Measurements from ENCODE around the gene GRB2. TPM values are rescaled to one million over a fixed set of nuclear protein-coding genes. Genes with fewer than 3 reads are reported as not detected.

The GRB2 gene
- polyA plus RNA-seq, 2 of the 4 experiments (the other 2 are of a cell fraction): 91.4 to 91.9 TPM

DNA sequence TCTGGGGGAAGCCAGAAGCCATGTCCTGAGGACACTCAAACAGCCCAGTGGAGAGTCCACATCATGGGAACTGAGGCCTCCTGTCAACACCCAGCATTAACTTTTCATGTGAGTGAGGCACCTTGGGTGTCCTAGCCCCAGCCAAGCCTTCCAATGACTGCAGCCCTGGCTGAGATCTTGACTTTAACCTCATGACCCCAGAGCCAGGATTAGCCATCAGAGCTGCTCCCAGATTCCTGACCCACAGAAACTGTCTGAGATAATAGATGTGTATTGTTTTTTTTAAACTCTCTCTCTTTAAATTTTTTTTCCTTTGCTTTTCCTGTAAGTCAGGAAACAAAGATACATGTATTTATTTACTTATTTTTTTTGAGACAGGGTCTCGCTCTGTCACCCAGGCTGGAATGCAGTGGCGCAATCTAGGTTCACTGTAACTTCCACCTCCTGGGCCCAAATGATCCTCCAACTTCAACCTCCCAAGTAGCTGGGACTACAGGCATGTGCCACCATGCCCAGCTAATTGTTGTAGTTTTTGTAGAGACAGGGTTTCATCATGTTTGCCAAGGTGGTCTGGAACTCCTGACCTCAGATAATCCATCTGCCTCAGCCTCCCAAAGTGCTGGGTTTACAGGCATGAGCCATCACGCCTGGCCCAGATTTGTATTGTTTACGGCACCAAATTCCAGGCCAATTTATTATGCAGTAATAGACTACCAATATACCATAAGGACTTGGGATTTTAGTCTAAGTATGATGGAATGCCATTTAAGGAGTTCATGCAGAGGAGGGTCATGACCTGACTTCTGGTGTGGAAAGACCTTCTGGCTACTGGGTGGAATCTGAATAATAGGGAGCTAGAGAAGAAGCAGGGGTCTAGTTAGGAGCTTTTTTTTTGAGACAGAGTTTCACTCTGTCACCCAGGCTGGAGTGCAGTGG is 37.0 kb upstream of the GRB2 start:
- Histone ChIP-seq H3K27ac (peak overlapping the region in 1 of 2 experiments; percentile 36; a peak in 3 of 6 replicates), H3K4me2 (peak overlapping the region; percentile 8; the same call in 2 of the 3 replicates), H3K9me3 (no peaks in the 10 kb centered on the region), H3K4me3 (no peak overlapping the region), H3K4me1 (peaks cover 11% of the 10 kb centered on the region)
- DNase-seq (ENCODE audit: low read depth in 1 of 2, low spot score in 1 of 2): peak in 1 of 2 experiments; percentile 66
- FAIRE-seq: no peak
- TF ChIP-seq EP300 (IDR thresholded peaks at IDR 0.05): peak in 1 of 2 experiments; percentile 30; a peak in 1 of 5 replicates
- peak; percentile 36 to 69; a peak in 3 of 4 replicates for TF ChIP-seq CEBPB (IDR thresholded peaks at IDR 0.05)
- TF ChIP-seq HEYL (CRISPR knock-in tag; IDR thresholded peaks at IDR 0.05): no peak
- no peak for TF ChIP-seq CBX8 (IDR thresholded peaks at IDR 0.05)
- no peak for TF ChIP-seq JUN (IDR thresholded peaks at IDR 0.05)
- no peak for TF ChIP-seq GATA3 (IDR thresholded peaks at IDR 0.05; ENCODE audit: borderline replicate concordance)
- TF ChIP-seq CHD4 (IDR thresholded peaks at IDR 0.05; ENCODE audit: borderline replicate concordance): no peak
- TF ChIP-seq KDM5A (IDR thresholded peaks at IDR 0.05): no peak
- no peak for TF ChIP-seq CBX2 (IDR thresholded peaks at IDR 0.05; ENCODE audit: borderline replicate concordance, low read depth)
- POLR2A ChIA-PET: interaction anchor here (0.7 to 1.1 kb wide), 2 partner anchors 12 to 178 kb away, joined by 3 to 6 read pairs; no protein-coding TSS in a partner anchor
- CTCF ChIA-PET: interaction anchor here (0.8 to 3.8 kb wide), 9 partner anchors 9 to 74 kb away, joined by 3 to 19 read pairs (median 4); partner anchors contain the start of genes TMEM94 and TSEN54
- 66% methylated on average over 4 of the region's 4 CpGs for WGBS (ENCODE audit: missing lambda C conversion rate)
- ATAC-seq: peak; percentile 55 to 67

DNA sequence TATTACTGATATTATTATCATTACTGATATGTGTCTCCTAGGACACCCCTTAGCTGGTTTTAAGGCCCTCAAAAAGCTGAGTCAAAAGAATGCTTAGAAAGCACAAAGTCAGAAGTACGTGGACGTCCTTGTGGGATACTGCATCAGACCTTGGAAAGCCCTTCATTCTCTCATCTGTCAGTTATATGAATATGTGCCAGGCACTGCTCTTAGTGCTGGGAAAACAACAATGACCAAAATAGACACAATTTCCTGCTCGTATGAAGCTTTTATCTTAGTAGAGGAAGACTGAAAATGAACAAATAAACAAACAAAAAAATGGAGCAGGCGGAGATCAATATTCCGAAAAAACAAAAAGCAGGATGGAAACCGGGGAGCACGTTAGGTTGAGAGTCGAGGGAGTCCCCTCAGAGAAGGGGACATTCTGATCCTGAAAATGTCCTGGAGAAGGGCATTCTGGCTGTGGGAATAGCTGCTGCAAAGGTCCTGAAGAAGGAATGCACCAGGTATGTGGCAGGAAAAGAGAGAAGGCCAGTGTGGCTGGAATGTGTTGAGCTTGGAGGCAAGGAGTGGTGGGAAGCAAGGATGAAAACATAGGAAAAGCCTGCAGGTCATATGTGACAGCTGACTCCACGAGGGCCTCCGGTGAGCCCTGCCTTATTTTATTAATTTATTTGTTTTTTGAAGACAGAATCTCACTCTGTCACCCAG is 35.4 kb upstream of the GRB2 start:
- H3K27ac ChIP-seq: no peak overlapping the region
- TF ChIP-seq, protein P1, sequence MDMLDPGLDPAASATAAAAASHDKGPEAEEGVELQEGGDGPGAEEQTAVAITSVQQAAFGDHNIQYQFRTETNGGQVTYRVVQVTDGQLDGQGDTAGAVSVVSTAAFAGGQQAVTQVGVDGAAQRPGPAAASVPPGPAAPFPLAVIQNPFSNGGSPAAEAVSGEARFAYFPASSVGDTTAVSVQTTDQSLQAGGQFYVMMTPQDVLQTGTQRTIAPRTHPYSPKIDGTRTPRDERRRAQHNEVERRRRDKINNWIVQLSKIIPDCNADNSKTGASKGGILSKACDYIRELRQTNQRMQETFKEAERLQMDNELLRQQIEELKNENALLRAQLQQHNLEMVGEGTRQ (IDR thresholded peaks at IDR 0.05): no peak
- TF ChIP-seq ZSCAN20 (CRISPR knock-in tag; IDR thresholded peaks at IDR 0.05): no peak
- TF ChIP-seq BHLHE40 (IDR thresholded peaks at IDR 0.05; ENCODE audit: low read depth, low read length): no peak
- TF ChIP-seq, protein P2, sequence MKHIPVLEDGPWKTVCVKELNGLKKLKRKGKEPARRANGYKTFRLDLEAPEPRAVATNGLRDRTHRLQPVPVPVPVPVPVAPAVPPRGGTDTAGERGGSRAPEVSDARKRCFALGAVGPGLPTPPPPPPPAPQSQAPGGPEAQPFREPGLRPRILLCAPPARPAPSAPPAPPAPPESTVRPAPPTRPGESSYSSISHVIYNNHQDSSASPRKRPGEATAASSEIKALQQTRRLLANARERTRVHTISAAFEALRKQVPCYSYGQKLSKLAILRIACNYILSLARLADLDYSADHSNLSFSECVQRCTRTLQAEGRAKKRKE (CRISPR knock-in tag; IDR thresholded peaks at IDR 0.05; ENCODE audit: low read depth): no peak
- TF ChIP-seq, protein P3, sequence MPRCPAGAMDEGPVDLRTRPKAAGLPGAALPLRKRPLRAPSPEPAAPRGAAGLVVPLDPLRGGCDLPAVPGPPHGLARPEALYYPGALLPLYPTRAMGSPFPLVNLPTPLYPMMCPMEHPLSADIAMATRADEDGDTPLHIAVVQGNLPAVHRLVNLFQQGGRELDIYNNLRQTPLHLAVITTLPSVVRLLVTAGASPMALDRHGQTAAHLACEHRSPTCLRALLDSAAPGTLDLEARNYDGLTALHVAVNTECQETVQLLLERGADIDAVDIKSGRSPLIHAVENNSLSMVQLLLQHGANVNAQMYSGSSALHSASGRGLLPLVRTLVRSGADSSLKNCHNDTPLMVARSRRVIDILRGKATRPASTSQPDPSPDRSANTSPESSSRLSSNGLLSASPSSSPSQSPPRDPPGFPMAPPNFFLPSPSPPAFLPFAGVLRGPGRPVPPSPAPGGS (IDR thresholded peaks at IDR 0.05): no peak
- no peak for TF ChIP-seq CBX2 (IDR thresholded peaks at IDR 0.05; ENCODE audit: borderline replicate concordance, low read depth)
- TF ChIP-seq, protein P4, sequence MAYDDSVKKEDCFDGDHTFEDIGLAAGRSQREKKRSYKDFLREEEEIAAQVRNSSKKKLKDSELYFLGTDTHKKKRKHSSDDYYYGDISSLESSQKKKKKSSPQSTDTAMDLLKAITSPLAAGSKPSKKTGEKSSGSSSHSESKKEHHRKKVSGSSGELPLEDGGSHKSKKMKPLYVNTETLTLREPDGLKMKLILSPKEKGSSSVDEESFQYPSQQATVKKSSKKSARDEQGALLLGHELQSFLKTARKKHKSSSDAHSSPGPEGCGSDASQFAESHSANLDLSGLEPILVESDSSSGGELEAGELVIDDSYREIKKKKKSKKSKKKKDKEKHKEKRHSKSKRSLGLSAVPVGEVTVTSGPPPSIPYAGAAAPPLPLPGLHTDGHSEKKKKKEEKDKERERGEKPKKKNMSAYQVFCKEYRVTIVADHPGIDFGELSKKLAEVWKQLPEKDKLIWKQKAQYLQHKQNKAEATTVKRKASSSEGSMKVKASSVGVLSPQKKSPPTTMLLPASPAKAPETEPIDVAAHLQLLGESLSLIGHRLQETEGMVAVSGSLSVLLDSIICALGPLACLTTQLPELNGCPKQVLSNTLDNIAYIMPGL (CRISPR knock-in tag; IDR thresholded peaks at IDR 0.05; ENCODE audit: borderline replicate concordance): no peak
- TF ChIP-seq MAZ (IDR thresholded peaks at IDR 0.05; ENCODE audit: borderline replicate concordance, low read depth, low read length): no peak
- no peak for TF ChIP-seq ESRRA (IDR thresholded peaks at IDR 0.05; ENCODE audit: borderline replicate concordance, low read length)
- TF ChIP-seq, protein P5, sequence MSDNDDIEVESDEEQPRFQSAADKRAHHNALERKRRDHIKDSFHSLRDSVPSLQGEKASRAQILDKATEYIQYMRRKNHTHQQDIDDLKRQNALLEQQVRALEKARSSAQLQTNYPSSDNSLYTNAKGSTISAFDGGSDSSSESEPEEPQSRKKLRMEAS (IDR thresholded peaks at IDR 0.05): no peak
- no peak for TF ChIP-seq ZFP36 (IDR thresholded peaks at IDR 0.05; ENCODE audit: borderline replicate concordance, partially characterized antibody)
- no peak for TF ChIP-seq JUN (IDR thresholded peaks at IDR 0.05)
- no peak for TF ChIP-seq EHF (CRISPR knock-in tag; IDR thresholded peaks at IDR 0.05)
- no peak for TF ChIP-seq HDAC2 (IDR thresholded peaks at IDR 0.05)
- TF ChIP-seq FOSL2 (IDR thresholded peaks at IDR 0.05): no peak
- no peak for TF ChIP-seq FOSL2 (CRISPR knock-in tag; IDR thresholded peaks at IDR 0.05)
- TF ChIP-seq EP300 (IDR thresholded peaks at IDR 0.05): no peak
- ChIA-PET POLR2A (interaction anchor here (1.1 kb wide), 1 partner anchor 10 kb away, joined by 3 read pairs; no protein-coding TSS in a partner anchor), CTCF (interaction anchor here (0.7 to 2.1 kb wide), 9 partner anchors 10 to 309 kb away, joined by 3 to 7 read pairs (median 4); partner anchors contain the start of gene TSEN54)
- H3K4me2 ChIP-seq: no peak overlapping the region
- WGBS (ENCODE audit: missing lambda C conversion rate): 79% methylated on average over 10 of the region's 10 CpGs
- no peak for ATAC-seq
- DNase-seq (ENCODE audit: low read depth in 1 of 2, low spot score in 1 of 2): no peak
- peaks cover 11% of the 10 kb centered on the region for H3K4me1 ChIP-seq
- no peak overlapping the region for H3K4me3 ChIP-seq
- H3K9me3 ChIP-seq: no peaks in the 10 kb centered on the region
- no peak for FAIRE-seq
